ENCODE data around the gene LPGAT1. TPM values are rescaled to one million over a fixed set of nuclear protein-coding genes. Genes with fewer than 3 reads are reported as not detected.

LPGAT1 gene
- total RNA-seq, 2 donors from 2014 or later, result 29.6 to 81.7 TPM

DNA sequence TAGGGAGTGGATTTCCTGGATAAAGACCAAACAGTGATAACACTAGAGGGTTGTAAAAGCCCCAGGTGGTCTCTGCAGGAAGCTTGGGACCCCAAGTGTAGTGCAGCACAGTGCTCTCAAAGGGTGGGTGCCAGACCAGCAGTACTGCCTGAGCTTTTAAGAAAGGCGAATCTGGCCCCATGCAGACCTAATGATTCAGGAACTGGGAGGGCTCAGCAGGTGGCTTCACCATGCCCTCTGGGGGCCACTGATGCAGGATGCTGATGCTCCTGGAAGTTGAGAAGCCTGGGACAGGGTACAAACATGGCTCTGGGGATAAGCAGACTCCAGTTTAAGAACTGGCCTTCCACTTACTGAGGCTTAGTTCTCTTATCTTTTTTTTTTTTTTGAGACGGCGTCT lies 126.0 kb downstream of the LPGAT1 start:
- no peak overlapping the region for H3K4me3 ChIP-seq
- no peaks in the 10 kb centered on the region for H3K9me3 ChIP-seq
- TF ChIP-seq, protein P1, sequence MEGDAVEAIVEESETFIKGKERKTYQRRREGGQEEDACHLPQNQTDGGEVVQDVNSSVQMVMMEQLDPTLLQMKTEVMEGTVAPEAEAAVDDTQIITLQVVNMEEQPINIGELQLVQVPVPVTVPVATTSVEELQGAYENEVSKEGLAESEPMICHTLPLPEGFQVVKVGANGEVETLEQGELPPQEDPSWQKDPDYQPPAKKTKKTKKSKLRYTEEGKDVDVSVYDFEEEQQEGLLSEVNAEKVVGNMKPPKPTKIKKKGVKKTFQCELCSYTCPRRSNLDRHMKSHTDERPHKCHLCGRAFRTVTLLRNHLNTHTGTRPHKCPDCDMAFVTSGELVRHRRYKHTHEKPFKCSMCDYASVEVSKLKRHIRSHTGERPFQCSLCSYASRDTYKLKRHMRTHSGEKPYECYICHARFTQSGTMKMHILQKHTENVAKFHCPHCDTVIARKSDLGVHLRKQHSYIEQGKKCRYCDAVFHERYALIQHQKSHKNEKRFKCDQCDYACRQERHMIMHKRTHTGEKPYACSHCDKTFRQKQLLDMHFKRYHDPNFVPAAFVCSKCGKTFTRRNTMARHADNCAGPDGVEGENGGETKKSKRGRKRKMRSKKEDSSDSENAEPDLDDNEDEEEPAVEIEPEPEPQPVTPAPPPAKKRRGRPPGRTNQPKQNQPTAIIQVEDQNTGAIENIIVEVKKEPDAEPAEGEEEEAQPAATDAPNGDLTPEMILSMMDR (IDR thresholded peaks at IDR 0.05), result no peak
- TF ChIP-seq POLR2A (IDR thresholded peaks at IDR 0.05) (no peak), POLR2AphosphoS5 (IDR thresholded peaks at IDR 0.05) (no peak)
- DNase-seq (ENCODE audit: low spot score), result no peak
- 98% methylated on average over 3 of the region's 3 CpGs for WGBS
- H3K27ac ChIP-seq, result no peak overlapping the region
- intact Hi-C loops (cut with DNase I), result no loop called here
- H3K27me3 ChIP-seq (replicated peaks; ENCODE audit: insufficient read depth), result no peaks in the 10 kb centered on the region
- no peaks in the 10 kb centered on the region for H3K36me3 ChIP-seq
- H3K4me1 ChIP-seq (replicated peaks), result no peaks in the 10 kb centered on the region

DNA sequence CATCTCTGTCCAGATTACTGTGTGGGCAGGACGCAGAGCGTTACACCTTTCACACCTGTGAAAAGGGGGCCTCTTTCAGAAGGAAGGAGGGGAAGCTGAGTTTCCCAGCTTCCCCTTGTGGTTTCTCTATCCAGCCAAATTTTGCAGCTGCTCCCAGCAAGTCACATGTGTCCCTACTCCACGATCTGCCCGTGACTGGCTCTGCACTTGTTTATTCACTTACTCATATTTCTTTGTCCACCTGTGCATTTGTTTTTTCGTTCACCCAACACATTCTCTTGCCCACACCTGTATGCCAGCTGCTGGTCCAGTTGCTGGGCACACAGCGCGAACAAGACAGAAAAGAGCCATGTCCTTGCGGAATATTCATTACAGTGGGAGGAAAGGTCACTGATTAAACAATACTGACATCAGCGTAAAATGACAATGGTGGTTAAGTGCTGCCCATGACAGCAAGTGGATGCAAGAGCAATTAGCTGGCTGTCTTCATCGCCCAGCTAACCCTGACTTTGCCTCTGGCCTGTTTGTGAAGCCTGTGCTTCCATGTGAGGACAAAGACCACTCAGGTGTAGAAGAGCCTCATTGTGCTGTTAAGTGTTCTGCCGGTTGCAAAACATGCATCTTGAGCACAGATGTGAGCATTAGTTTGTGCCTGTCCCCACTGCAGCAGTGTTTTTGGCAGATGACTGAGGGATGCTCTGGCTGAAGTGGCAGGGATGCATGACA lies 126.6 kb downstream of the LPGAT1 start:
- TF ChIP-seq, protein P1 (IDR thresholded peaks at IDR 0.05), result no peak
- TF ChIP-seq POLR2A (IDR thresholded peaks at IDR 0.05) (no peak), POLR2AphosphoS5 (IDR thresholded peaks at IDR 0.05) (no peak)
- Histone ChIP-seq H3K27ac (no peak overlapping the region), H3K36me3 (no peaks in the 10 kb centered on the region), H3K27me3 (replicated peaks; ENCODE audit: insufficient read depth) (no peaks in the 10 kb centered on the region), H3K4me1 (replicated peaks) (no peaks in the 10 kb centered on the region), H3K4me3 (no peak overlapping the region), H3K9me3 (no peaks in the 10 kb centered on the region)
- intact Hi-C loops (cut with DNase I), result no loop called here
- 66% methylated on average over 11 of the region's 11 CpGs for WGBS
- DNase-seq (ENCODE audit: low spot score), result no peak

DNA sequence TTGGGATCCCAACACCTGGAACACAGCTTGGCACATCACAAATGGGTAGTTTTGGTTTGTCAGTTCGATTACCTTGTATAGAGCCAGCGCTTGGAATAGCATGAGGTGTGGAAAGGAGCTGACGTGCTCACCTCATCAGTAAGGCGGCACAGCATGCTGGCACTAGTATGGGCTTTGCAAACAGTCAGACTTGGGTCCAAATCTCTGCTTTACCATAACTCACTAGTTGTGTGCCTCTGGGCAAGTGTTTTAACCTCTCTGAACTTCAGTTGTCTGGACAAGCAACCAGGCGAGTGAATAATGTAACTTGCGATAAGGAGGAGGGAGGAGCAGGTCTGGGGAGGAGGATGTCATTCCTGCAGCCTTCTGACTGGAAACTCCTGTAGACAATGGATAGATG lies 128.8 kb downstream of the LPGAT1 start:
- 92% methylated on average over 6 of the region's 6 CpGs for WGBS
- Histone ChIP-seq H3K36me3 (no peaks in the 10 kb centered on the region), H3K27ac (no peak overlapping the region), H3K9me3 (no peaks in the 10 kb centered on the region), H3K4me3 (no peak overlapping the region), H3K4me1 (replicated peaks) (no peaks in the 10 kb centered on the region), H3K27me3 (replicated peaks; ENCODE audit: insufficient read depth) (no peaks in the 10 kb centered on the region)
- TF ChIP-seq POLR2A (IDR thresholded peaks at IDR 0.05) (no peak), POLR2AphosphoS5 (IDR thresholded peaks at IDR 0.05) (no peak)
- TF ChIP-seq, protein P1 (IDR thresholded peaks at IDR 0.05), result no peak
- no peak for DNase-seq (ENCODE audit: low spot score)
- intact Hi-C loops (cut with DNase I), result no loop called here

GRCh38 chr1:211699059-211699458 lies 131.5 kb downstream of the LPGAT1 start:
- no peak overlapping the region for H3K4me3 ChIP-seq

More at GRCh38 chr1:211699059-211699458, 131.5 kb downstream of the LPGAT1 start:
- Histone ChIP-seq H3K9me3 (no peaks in the 10 kb centered on the region), H3K4me1 (replicated peaks) (no peaks in the 10 kb centered on the region), H3K27ac (no peak overlapping the region), H3K27me3 (replicated peaks; ENCODE audit: insufficient read depth) (no peaks in the 10 kb centered on the region), H3K36me3 (no peaks in the 10 kb centered on the region)
- 72% methylated on average over 10 of the region's 16 CpGs for WGBS
- no peak for DNase-seq (ENCODE audit: low spot score)
- intact Hi-C loops (cut with DNase I), result loop anchor here (2.0 kb wide), 1 partner anchor 132 kb away; the partner anchor contains the start of gene LPGAT1
- TF ChIP-seq POLR2A (IDR thresholded peaks at IDR 0.05) (no peak), POLR2AphosphoS5 (IDR thresholded peaks at IDR 0.05) (no peak)
- TF ChIP-seq, protein P1 (IDR thresholded peaks at IDR 0.05), result no peak
